HEK293 (cell line): ENCODE data around the gene ARHGAP11B.
"Not testable (repeated sequence)": the region's sequence is repeated elsewhere in the genome, so short reads cannot be mapped to it uniquely, and the experiment has no call there.

Experiments
- CTCF ChIA-PET: fragments of 350-600 bp; formaldehyde crosslinking; extraction: SDS; loops from one replicate; lab custom pipeline; 2021; ENCODE audit warnings: antibody characterized with exemption; lab: Yijun Ruan, JAX
- POLR2A ChIA-PET: fragments of 300-600 bp; formaldehyde crosslinking; extraction: SDS; loops from one replicate; lab custom pipeline; 2020; ENCODE audit warnings: antibody characterized with exemption, inconsistent platforms; lab: Yijun Ruan, JAX
- H3K27ac ChIP-seq: fragments of 200-500 bp; sonication (Bioruptor generic); 2 replicates; pipeline ENCODE4 v1.5.1; 2014; ENCODE audit warnings: low read depth, low read length, control low read depth, inconsistent platforms; ENCODE audit errors: extremely low read depth
- H3K36me3 ChIP-seq, 2 experiments: fragments of 200-500 bp in 1 of 2; sonication (Bioruptor generic) in 1 of 2; 1 replicate in 1 of 2; 2 replicates in 1 of 2; pipeline ENCODE4 v1.5.1; 2014 to 2017; ENCODE audit warnings: inconsistent platforms in 2 of 2, low read length in 2 of 2; ENCODE audit not compliant: control insufficient read depth in 2 of 2, insufficient read depth in 1 of 2
- H3K4me1 ChIP-seq: fragments of 200-500 bp; sonication (Bioruptor generic); 2 replicates; pipeline ENCODE4 v1.5.1; 2014; ENCODE audit warnings: mild to moderate bottlenecking, low read length, inconsistent platforms; ENCODE audit not compliant: control insufficient read depth, insufficient read depth
- H3K4me3 ChIP-seq: 2 replicates; pipeline ENCODE4 v1.5.1; 2011; ENCODE audit warnings: low read depth, mild to moderate bottlenecking, control low read depth, low read length, moderate library complexity
- H3K9me3 ChIP-seq: fragments of 200-500 bp; sonication (Bioruptor generic); 2 replicates; pipeline ENCODE4 v1.5.1; 2014; ENCODE audit warnings: low read depth, low read length, inconsistent platforms; ENCODE audit not compliant: control insufficient read depth, insufficient read depth
- CTCF ChIP-seq: fragments of 450-650 bp; formaldehyde crosslinking; IDR thresholded peaks from 2 replicates; pipeline ENCODE4 v1.5.1; 2016; ENCODE audit warnings: missing biosample characterization, missing genetic modification characterization
- EGR2 ChIP-seq: fragments of 450-650 bp; formaldehyde crosslinking; IDR thresholded peaks from 2 replicates; pipeline ENCODE4 v1.5.1; 2016; ENCODE audit warnings: low read depth, missing biosample characterization, missing genetic modification characterization
- FEZF1 ChIP-seq: fragments of 450-650 bp; formaldehyde crosslinking; IDR thresholded peaks from 2 replicates; pipeline ENCODE4 v1.5.1; 2016; ENCODE audit warnings: missing biosample characterization, missing genetic modification characterization
- GLIS1 ChIP-seq: fragments of 450-650 bp; formaldehyde crosslinking; IDR thresholded peaks from 2 replicates; pipeline ENCODE4 v1.5.1; 2016; ENCODE audit warnings: missing biosample characterization, missing genetic modification characterization
- KLF10 ChIP-seq: fragments of 450-650 bp; IDR thresholded peaks from 2 replicates; pipeline ENCODE4 v1.5.1; 2018; ENCODE audit warnings: missing biosample characterization, mild to moderate bottlenecking, missing genetic modification characterization
- KLF9 ChIP-seq: fragments of 450-650 bp; formaldehyde crosslinking; IDR thresholded peaks from 2 replicates; pipeline ENCODE4 v1.5.1; 2016; ENCODE audit warnings: missing biosample characterization, missing genetic modification characterization, low read depth
- SP3 ChIP-seq: fragments of 450-650 bp; formaldehyde crosslinking; IDR thresholded peaks from 2 replicates; pipeline ENCODE4 v1.5.1; 2016; ENCODE audit warnings: missing biosample characterization, missing genetic modification characterization
- SP7 ChIP-seq: fragments of 450-650 bp; formaldehyde crosslinking; IDR thresholded peaks from 2 replicates; pipeline ENCODE4 v1.5.1; 2016; ENCODE audit warnings: missing biosample characterization, missing genetic modification characterization
- ZBTB11 ChIP-seq: fragments of 450-650 bp; formaldehyde crosslinking; conservative IDR thresholded peaks from 2 replicates; pipeline ENCODE4 v1.5.1; 2016; ENCODE audit warnings: low read depth, missing biosample characterization, missing genetic modification characterization
- ZBTB17 ChIP-seq: fragments of 450-650 bp; formaldehyde crosslinking; IDR thresholded peaks from 2 replicates; pipeline ENCODE4 v1.5.1; 2016; ENCODE audit warnings: missing biosample characterization, missing genetic modification characterization
- ZBTB26 ChIP-seq: fragments of 450-650 bp; formaldehyde crosslinking; optimal IDR thresholded peaks from 2 replicates; pipeline ENCODE3; 2016; ENCODE audit warnings: missing biosample characterization, mild to moderate bottlenecking, missing genetic modification characterization
- ZBTB8A ChIP-seq: fragments of 450-650 bp; formaldehyde crosslinking; IDR thresholded peaks from 2 replicates; pipeline ENCODE4 v1.5.1; 2016; ENCODE audit warnings: missing biosample characterization, missing genetic modification characterization
- ZEB2 ChIP-seq: fragments of 450-650 bp; formaldehyde crosslinking; IDR thresholded peaks from 2 replicates; pipeline ENCODE4 v1.5.1; 2016; ENCODE audit warnings: missing biosample characterization, missing genetic modification characterization
- ZFHX2 ChIP-seq: fragments of 450-650 bp; formaldehyde crosslinking; conservative IDR thresholded peaks from 2 replicates; pipeline ENCODE4 v1.5.1; 2016; ENCODE audit warnings: missing biosample characterization, missing genetic modification characterization
- ZIC2 ChIP-seq: fragments of 450-650 bp; formaldehyde crosslinking; IDR thresholded peaks from 2 replicates; pipeline ENCODE4 v1.5.1; 2016; ENCODE audit warnings: missing biosample characterization, missing genetic modification characterization
- ZNF18 ChIP-seq: fragments of 450-650 bp; formaldehyde crosslinking; IDR thresholded peaks from 2 replicates; pipeline ENCODE4 v1.5.1; 2016; ENCODE audit warnings: missing biosample characterization, missing genetic modification characterization
- ZNF341 ChIP-seq: fragments of 450-650 bp; formaldehyde crosslinking; IDR thresholded peaks from 2 replicates; pipeline ENCODE4; 2016; ENCODE audit warnings: low read depth, missing biosample characterization, missing genetic modification characterization
- ZNF398 ChIP-seq: fragments of 450-650 bp; formaldehyde crosslinking; IDR thresholded peaks from 2 replicates; pipeline ENCODE4 v1.5.1; 2017; ENCODE audit warnings: missing biosample characterization, missing genetic modification characterization
- ZNF518A ChIP-seq: fragments of 450-650 bp; formaldehyde crosslinking; conservative IDR thresholded peaks from 2 replicates; pipeline ENCODE4 v1.5.1; 2016; ENCODE audit warnings: low read depth, missing biosample characterization, missing genetic modification characterization
- ZNF629 ChIP-seq: fragments of 450-650 bp; formaldehyde crosslinking; IDR thresholded peaks from 2 replicates; pipeline ENCODE4 v1.5.1; 2017; ENCODE audit warnings: missing biosample characterization, missing genetic modification characterization
- ZSCAN30 ChIP-seq: fragments of 450-650 bp; IDR thresholded peaks from 2 replicates; pipeline ENCODE4 v1.5.1; 2018; ENCODE audit warnings: missing biosample characterization, mild to moderate bottlenecking, missing genetic modification characterization, moderate library complexity

The ARHGAP11B gene

GRCh38 chr15:30625436-30626193, at the start of gene ARHGAP11B:
TSS of gene ARHGAP11B (plus strand) at chr15:30626128.
- peak within 1 kb of the TSS; percentile 70 for H3K4me3 ChIP-seq
- CTCF ChIA-PET, H3K36me3 ChIP-seq, H3K4me1 ChIP-seq, H3K9me3 ChIP-seq: not testable (repeated sequence)
- POLR2A ChIA-PET, result interaction anchor here (0.6 to 1.1 kb wide), 3 partner anchors 1988 to 1992 kb away, joined by 3 to 14 read pairs (median 5); partner anchors contain the start of gene ARHGAP11A
- H3K27ac ChIP-seq, result peak within 1 kb of the TSS; percentile 68
- 0 out of 2 replicates have a peak, but pooled peaks have one; percentile 32 for TF ChIP-seq SP7 (tag by site-specific recombination)
- TF ChIP-seq FEZF1, result 0 out of 2 replicates have a peak, but pooled peaks have one; percentile 37
- peak; percentile 59; the same call in 1 of the 2 replicates for TF ChIP-seq CTCF (tag by site-specific recombination)
- peak; percentile 62 for TF ChIP-seq GLIS1 (tag by site-specific recombination)
- TF ChIP-seq SP3 (tag by site-specific recombination), result 0 out of 2 replicates have a peak, but pooled peaks have one; percentile 23
- TF ChIP-seq ZNF518A (tag by site-specific recombination), result peak; percentile 21; the same call in 1 of the 2 replicates
- peak; percentile 74 for TF ChIP-seq ZEB2 (tag by site-specific recombination)
- peak; percentile 64 for TF ChIP-seq EGR2 (tag by site-specific recombination)
- TF ChIP-seq KLF9, result peak; percentile 38; the same call in 1 of the 2 replicates
- TF ChIP-seq ZNF629 (tag by site-specific recombination), result peak; percentile 36
- peak; percentile 31; the same call in 1 of the 2 replicates for TF ChIP-seq ZNF18
- TF ChIP-seq ZIC2, result peak; percentile 59
- peak; percentile 81 for TF ChIP-seq ZSCAN30 (tag by site-specific recombination)
- TF ChIP-seq KLF10 (tag by site-specific recombination), result 0 out of 2 replicates have a peak, but pooled peaks have one; percentile 31
- TF ChIP-seq ZNF341, result peak; percentile 78
- TF ChIP-seq ZFHX2 (tag by site-specific recombination), result peak; percentile 43; the same call in 1 of the 2 replicates
- TF ChIP-seq ZNF398, result peak; percentile 16; the same call in 1 of the 2 replicates
- peak; percentile 82 for TF ChIP-seq ZBTB8A (tag by site-specific recombination)
- TF ChIP-seq ZBTB11, result peak; percentile 17; the same call in 1 of the 2 replicates
- peak; percentile 63 for TF ChIP-seq ZBTB17 (tag by site-specific recombination)
- TF ChIP-seq ZBTB26 (tag by site-specific recombination), result peak; percentile 39
